CD14-positive monocyte (primary cell): Measurements from ENCODE around the gene MBOAT7. TPM values are rescaled to one million over a fixed set of nuclear protein-coding genes. Genes with fewer than 3 reads are reported as not detected.
A peak's percentile ranks its signal among the peaks of the same experiment; 100 is the strongest.

Source experiments
- DNase-seq, 3 donors: peaks; one replicate each; pipeline ENCODE4 v3.0.0-alpha.2; 2011 to 2022
- H2AFZ ChIP-seq: 2 replicates; pipeline ENCODE4 v1.6.0; 2012; ENCODE audit warnings: mild to moderate bottlenecking, low read depth, low read length, inconsistent platforms; ENCODE audit not compliant: insufficient read depth, poor library complexity, severe bottlenecking
- H3K27ac ChIP-seq, 2 donors: 1 replicate in 1 of 2; 2 replicates in 1 of 2; pipeline ENCODE4 v1.5.1; 2012 to 2013; ENCODE audit warnings: low read length in 2 of 2, control low read depth in 1 of 2, inconsistent platforms in 1 of 2, low read depth in 1 of 2, mild to moderate bottlenecking in 1 of 2
- H3K27me3 ChIP-seq, 2 donors: one replicate each; pipeline versions ENCODE4 v1.6.0 to v1.6.1; 2011 to 2013; ENCODE audit warnings: low read length in 2 of 2; ENCODE audit not compliant: control insufficient read depth in 2 of 2, insufficient read depth in 2 of 2
- H3K36me3 ChIP-seq, 2 donors: replicated peaks in 1 of 2; 1 replicate in 1 of 2; 2 replicates in 1 of 2; pipeline versions ENCODE4 v1.5.1 to v1.6.1; 2012 to 2013; ENCODE audit warnings: low read length in 2 of 2, control low read depth in 1 of 2, inconsistent platforms in 1 of 2, mild to moderate bottlenecking in 1 of 2; ENCODE audit not compliant: insufficient read depth in 2 of 2, control insufficient read depth in 1 of 2
- H3K4me1 ChIP-seq, 2 donors: 1 replicate in 1 of 2; 2 replicates in 1 of 2; pipeline versions ENCODE4 v1.5.1 to v1.6.1; 2012 to 2013; ENCODE audit warnings: low read length in 2 of 2, control low read depth in 1 of 2, inconsistent platforms in 1 of 2, mild to moderate bottlenecking in 1 of 2, moderate library complexity in 1 of 2; ENCODE audit not compliant: insufficient read depth in 2 of 2, control insufficient read depth in 1 of 2
- H3K4me2 ChIP-seq: replicated peaks from 2 replicates; pipeline ENCODE3; 2012; ENCODE audit warnings: low read length, moderate library complexity, mild to moderate bottlenecking; ENCODE audit not compliant: poor library complexity, severe bottlenecking; ENCODE audit errors: extremely low read depth
- H3K4me3 ChIP-seq, 3 experiments: fragments of 200-600 bp in 1 of 3; sonication (generic) in 1 of 3; replicated peaks in 1 of 3; 1 replicate in 2 of 3; 2 replicates in 1 of 3; pipeline ENCODE4 v1.5.1; 2011 to 2013; ENCODE audit warnings: low read length in 3 of 3, mild to moderate bottlenecking in 3 of 3, control low read depth in 2 of 3, low read depth in 2 of 3, inconsistent platforms in 1 of 3, moderate library complexity in 1 of 3
- H3K79me2 ChIP-seq: 2 replicates; pipeline ENCODE4 v1.6.0; 2012; ENCODE audit warnings: mild to moderate bottlenecking, control low read depth, inconsistent platforms, low read length, moderate library complexity; ENCODE audit not compliant: insufficient read depth
- H3K9ac ChIP-seq: 2 replicates; pipeline ENCODE4 v1.6.0; 2017; ENCODE audit warnings: low read length, mild to moderate bottlenecking; ENCODE audit not compliant: insufficient read depth, poor library complexity, severe bottlenecking
- H3K9me3 ChIP-seq, 2 donors: replicated peaks in 1 of 2; 1 replicate in 1 of 2; 2 replicates in 1 of 2; pipeline versions ENCODE4 v1.5.1 to v1.6.1; 2012 to 2013; ENCODE audit warnings: low read length in 2 of 2, control low read depth in 1 of 2; ENCODE audit not compliant: control insufficient read depth in 1 of 2, insufficient read depth in 1 of 2
- H4K20me1 ChIP-seq: 2 replicates; pipeline ENCODE4 v1.6.0; 2012; ENCODE audit warnings: mild to moderate bottlenecking, low read length, control low read depth, moderate library complexity; ENCODE audit not compliant: insufficient read depth
- H3K27ac Mint-ChIP-seq, 7 donors: one replicate each; pipeline ENCODE4 v1.8.0; 2020; ENCODE audit warnings: mild to moderate bottlenecking in 7 of 7, mixed read lengths in 7 of 7, moderate library complexity in 6 of 7, inconsistent platforms in 2 of 7
- H3K27me3 Mint-ChIP-seq, 3 donors: one replicate each; pipeline ENCODE4 v1.8.0; 2021 to 2022; ENCODE audit warnings: low read depth in 3 of 3, mild to moderate bottlenecking in 3 of 3, mixed read lengths in 3 of 3, moderate library complexity in 3 of 3, inconsistent platforms in 1 of 3
- H3K36me3 Mint-ChIP-seq, 2 donors: one replicate each; pipeline ENCODE4 v1.8.0; 2020; ENCODE audit warnings: mixed read lengths in 2 of 2, inconsistent platforms in 1 of 2, mild to moderate bottlenecking in 1 of 2
- H3K4me1 Mint-ChIP-seq: one replicate; pipeline ENCODE4 v1.8.0; 2020; ENCODE audit warnings: mild to moderate bottlenecking, mixed read lengths
- H3K4me3 Mint-ChIP-seq, 2 donors: one replicate each; pipeline ENCODE4 v1.8.0; 2020; ENCODE audit warnings: mild to moderate bottlenecking in 2 of 2, mixed read lengths in 2 of 2, moderate library complexity in 1 of 2
- H3K9me3 Mint-ChIP-seq, 7 donors: one replicate each; pipeline ENCODE4 v1.8.0; 2020 to 2022; ENCODE audit warnings: mixed read lengths in 7 of 7, mild to moderate bottlenecking in 6 of 7, moderate library complexity in 6 of 7, inconsistent platforms in 2 of 7
- WGBS: methylation state at CpG from one replicate; pipeline ENCODE4 v1.1.5; 2013; ENCODE audit warnings: missing lambda C conversion rate; ENCODE audit not compliant: insufficient coverage; 5-methylcytosine and 5-hydroxymethylcytosine counted together
- intact Hi-C, 2 donors: fragments of 100-400 bp; cut with micrococcal nuclease; formaldehyde crosslinking; loops; one replicate each; pipeline versions ENCODE4 v1.15.0 to v1.15.1; 2023
- polyA plus RNA-seq, 3 donors: library from polyadenylated mRNA; depleted of rRNA in 1 of 3; unstranded in 2 of 3; stranded (reverse) in 1 of 3; fragments of 300-500 nt in 2 of 3; fragments of >200 nt in 1 of 3; fragmentation: Illumina TruSeq in 2 of 3; gene quantifications; 1 replicate in 2 of 3; 2 replicates in 1 of 3; pipeline ENCODE4 v1.2.3, GENCODE V29; 2012 to 2021
- TF ChIP-seq, protein P1 (sequence below): fragments of 200-600 bp; IDR thresholded peaks from one replicate; pipeline ENCODE4 v1.8.0; 2022; ENCODE audit warnings: antibody characterized with exemption, mild to moderate bottlenecking

Gene MBOAT7
- polyA plus RNA-seq, 3 donors: 84.0 to 115 (median 111) TPM

DNA sequence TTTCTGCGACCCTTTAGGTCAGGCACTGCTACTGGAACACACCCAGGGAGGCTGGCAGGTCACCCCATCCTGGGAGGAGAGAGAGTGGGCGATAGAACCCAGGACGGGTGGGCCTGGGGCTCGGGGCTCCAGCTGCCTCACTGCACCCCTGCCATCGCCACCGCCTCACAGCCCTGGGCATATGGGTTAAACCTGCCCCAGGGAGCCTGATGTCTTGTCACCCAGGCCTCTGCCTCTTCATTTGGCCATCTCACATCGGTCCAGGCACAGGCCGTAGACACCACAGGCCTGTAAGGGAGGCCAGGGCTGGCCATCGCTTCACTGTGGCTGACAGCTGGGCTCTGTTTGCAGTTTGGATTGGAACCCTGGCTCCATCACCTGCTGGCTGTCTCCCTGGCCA lies 63.7 kb downstream of the MBOAT7 start:
- H4K20me1 ChIP-seq: no peaks in the 10 kb centered on the region
- WGBS: 97% methylated on average over 8 of the region's 9 CpGs
- H3K9me3 Mint-ChIP-seq: no peaks in the 10 kb centered on the region
- H3K27ac ChIP-seq: no peak overlapping the region
- H3K4me3 Mint-ChIP-seq: no peak overlapping the region
- peaks cover 73 to 94% of the 10 kb centered on the region in 2 donors for H3K36me3 Mint-ChIP-seq
- no peak overlapping the region for H3K4me2 ChIP-seq
- no peak overlapping the region for H3K9ac ChIP-seq
- no peak for DNase-seq
- H3K36me3 ChIP-seq: peaks cover 82 to 93% of the 10 kb centered on the region in 2 donors
- no peak overlapping the region for H3K4me3 ChIP-seq
- no peak overlapping the region for H3K27ac Mint-ChIP-seq
- no peaks in the 10 kb centered on the region for H3K4me1 ChIP-seq
- no peak overlapping the region for H2AFZ ChIP-seq
- no peaks in the 10 kb centered on the region for H3K79me2 ChIP-seq
- H3K9me3 ChIP-seq: no peaks in the 10 kb centered on the region
- no peaks in the 10 kb centered on the region for H3K4me1 Mint-ChIP-seq
- H3K27me3 ChIP-seq: no peaks in the 10 kb centered on the region
- intact Hi-C loops: no loop called here
- TF ChIP-seq, protein P1, sequence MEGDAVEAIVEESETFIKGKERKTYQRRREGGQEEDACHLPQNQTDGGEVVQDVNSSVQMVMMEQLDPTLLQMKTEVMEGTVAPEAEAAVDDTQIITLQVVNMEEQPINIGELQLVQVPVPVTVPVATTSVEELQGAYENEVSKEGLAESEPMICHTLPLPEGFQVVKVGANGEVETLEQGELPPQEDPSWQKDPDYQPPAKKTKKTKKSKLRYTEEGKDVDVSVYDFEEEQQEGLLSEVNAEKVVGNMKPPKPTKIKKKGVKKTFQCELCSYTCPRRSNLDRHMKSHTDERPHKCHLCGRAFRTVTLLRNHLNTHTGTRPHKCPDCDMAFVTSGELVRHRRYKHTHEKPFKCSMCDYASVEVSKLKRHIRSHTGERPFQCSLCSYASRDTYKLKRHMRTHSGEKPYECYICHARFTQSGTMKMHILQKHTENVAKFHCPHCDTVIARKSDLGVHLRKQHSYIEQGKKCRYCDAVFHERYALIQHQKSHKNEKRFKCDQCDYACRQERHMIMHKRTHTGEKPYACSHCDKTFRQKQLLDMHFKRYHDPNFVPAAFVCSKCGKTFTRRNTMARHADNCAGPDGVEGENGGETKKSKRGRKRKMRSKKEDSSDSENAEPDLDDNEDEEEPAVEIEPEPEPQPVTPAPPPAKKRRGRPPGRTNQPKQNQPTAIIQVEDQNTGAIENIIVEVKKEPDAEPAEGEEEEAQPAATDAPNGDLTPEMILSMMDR: no peak
- H3K27me3 Mint-ChIP-seq: no peaks in the 10 kb centered on the region

DNA sequence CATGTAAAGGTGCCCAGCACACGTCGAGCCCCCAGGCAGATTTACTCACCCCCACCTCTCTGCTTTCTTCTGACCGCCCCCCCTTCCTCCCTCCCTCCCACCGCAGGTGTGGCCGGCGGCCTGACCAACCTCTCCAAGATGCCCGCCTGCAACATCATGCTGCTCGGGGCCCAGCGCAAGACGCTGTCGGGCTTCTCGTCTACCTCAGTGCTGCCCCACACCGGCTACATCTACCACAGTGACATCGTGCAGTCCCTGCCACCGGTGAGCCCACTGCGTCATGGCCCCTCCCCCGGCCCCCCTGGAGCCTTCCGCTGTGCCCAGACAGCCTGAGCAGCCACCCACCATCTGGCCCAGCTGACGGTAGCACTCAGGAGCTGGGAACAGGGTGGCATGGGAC lies 65.0 kb downstream of the MBOAT7 start:
- no peak overlapping the region for H3K27ac ChIP-seq
- peaks cover 83 to 96% of the 10 kb centered on the region in 2 donors for H3K36me3 ChIP-seq
- H3K36me3 Mint-ChIP-seq: peaks cover 81 to 97% of the 10 kb centered on the region in 2 donors
- no peaks in the 10 kb centered on the region for H3K79me2 ChIP-seq
- no peaks in the 10 kb centered on the region for H3K4me1 Mint-ChIP-seq
- no peaks in the 10 kb centered on the region for H3K9me3 Mint-ChIP-seq
- 98% methylated on average over 19 of the region's 19 CpGs for WGBS
- no peak overlapping the region for H2AFZ ChIP-seq
- H3K9ac ChIP-seq: no peak overlapping the region
- no peaks in the 10 kb centered on the region for H3K27me3 ChIP-seq
- no peak overlapping the region for H3K4me2 ChIP-seq
- TF ChIP-seq, protein P1: no peak
- no peak for DNase-seq
- peak overlapping the region in 1 of 2 donors; percentile 9 for H3K4me3 Mint-ChIP-seq
- H3K4me1 ChIP-seq: no peaks in the 10 kb centered on the region
- intact Hi-C loops: no loop called here
- no peaks in the 10 kb centered on the region for H3K27me3 Mint-ChIP-seq
- no peak overlapping the region for H3K27ac Mint-ChIP-seq
- no peaks in the 10 kb centered on the region for H3K9me3 ChIP-seq
- no peak overlapping the region for H3K4me3 ChIP-seq
- H4K20me1 ChIP-seq: no peaks in the 10 kb centered on the region
